ENCODE measurements around the gene TROAP. TPM values are rescaled to one million over a fixed set of nuclear protein-coding genes. Genes with fewer than 3 reads are reported as not detected.

Gene TROAP
- total and polyA plus RNA-seq, 9 of the 15 experiments (the other 6 are each of a cell fraction or from before 2014, with no cell fraction given): 46.4 to 171 (median 59.8) TPM

GRCh38 chr12:49288412-49288853, 34.6 kb upstream of the TROAP start (continued):
- TF ChIP-seq UBTF (IDR thresholded peaks at IDR 0.05; ENCODE audit: borderline replicate concordance in 1 of 2, low read depth in 2 of 2, low read length in 2 of 2): no peak
- no peak for TF ChIP-seq SAFB (IDR thresholded peaks at IDR 0.05; ENCODE audit: borderline replicate concordance, low read depth, low read length)
- TF ChIP-seq CC2D1A (IDR thresholded peaks at IDR 0.05): peak; percentile 62; the same call in 1 of the 2 replicates
- no peak for TF ChIP-seq DMBX1 (CRISPR knock-in tag; IDR thresholded peaks at IDR 0.05; ENCODE audit: borderline replicate concordance)
- peak; percentile 90 to 92 for TF ChIP-seq RAD21 (CRISPR knock-in tag; conservative IDR thresholded peaks at IDR 0.05 in 1 of 2, IDR thresholded peaks at IDR 0.05 in 1 of 2)
- no peak for TF ChIP-seq ZNF197 (CRISPR knock-in tag; IDR thresholded peaks at IDR 0.05; ENCODE audit: low read depth)
- no peak for TF ChIP-seq PHF20 (IDR thresholded peaks at IDR 0.05; ENCODE audit: partially characterized antibody)
- TF ChIP-seq MCM2 (IDR thresholded peaks at IDR 0.05; ENCODE audit: low read depth): no peak
- no peak for TF ChIP-seq CHD7 (IDR thresholded peaks at IDR 0.05; ENCODE audit: low read depth, low read length)
- TF ChIP-seq POLR2B (IDR thresholded peaks at IDR 0.05; ENCODE audit: low read depth, partially characterized antibody): no peak
- peak; percentile 80; the same call in 1 of the 2 replicates for TF ChIP-seq LCOR (CRISPR knock-in tag; IDR thresholded peaks at IDR 0.05)
- TF ChIP-seq ATF3 (IDR thresholded peaks at IDR 0.05): 0 out of 2 replicates have a peak, but pooled peaks have one; percentile 17
- TF ChIP-seq ATF3 (CRISPR knock-in tag; conservative IDR thresholded peaks at IDR 0.05): no peak

All from K562 (cell line).